CD4-positive, alpha-beta T cell (primary cell): ENCODE measurements around the gene ENAM. TPM values are rescaled to one million over a fixed set of nuclear protein-coding genes. Genes with fewer than 3 reads are reported as not detected.

ENCODE experiments used
- ATAC-seq: fragments of 200-7000 bp; cut with Tn5 transposase; one replicate; pipeline ENCODE4 v1.10.0; 2022; ENCODE audit warnings: mild to moderate bottlenecking; ENCODE audit not compliant: poor library complexity
- CTCF ChIA-PET: fragments of 350-600 bp; sonication (Branson Sonifier 250); formaldehyde crosslinking; loops from one replicate; lab custom pipeline; 2021; ENCODE audit warnings: antibody characterized with exemption, inconsistent platforms; lab: Charles Lee
- POLR2A ChIA-PET: fragments of 350-600 bp; sonication (Branson Sonifier 250); formaldehyde crosslinking; loops from one replicate; lab custom pipeline; 2021; ENCODE audit warnings: antibody characterized with exemption, inconsistent platforms; lab: Charles Lee
- DNase-seq, 14 experiments: peaks; one replicate each; pipeline ENCODE4 v3.0.0-alpha.2; 2013 to 2020; ENCODE audit warnings: mixed read lengths in 2 of 14
- H3K27ac ChIP-seq, 2 donors: one replicate each; pipeline versions ENCODE4 v1.5.1 to v1.7.0; 2013; ENCODE audit warnings: low read length in 2 of 2, low read depth in 1 of 2, mild to moderate bottlenecking in 1 of 2
- H3K27me3 ChIP-seq, 2 experiments: 1 replicate in 1 of 2; 2 replicates in 1 of 2; pipeline versions ENCODE4 v1.6.1 to v1.7.0; 2013; ENCODE audit warnings: low read length in 2 of 2, control low read depth in 1 of 2, mild to moderate bottlenecking in 1 of 2, moderate library complexity in 1 of 2; ENCODE audit not compliant: insufficient read depth in 2 of 2, control insufficient read depth in 1 of 2
- H3K36me3 ChIP-seq: one replicate; pipeline ENCODE4 v1.6.1; 2013; ENCODE audit warnings: low read length, control low read depth; ENCODE audit not compliant: insufficient read depth
- H3K4me1 ChIP-seq: one replicate; pipeline ENCODE4 v1.6.1; 2013; ENCODE audit warnings: low read length, control low read depth; ENCODE audit not compliant: insufficient read depth
- H3K4me3 ChIP-seq: one replicate; pipeline ENCODE4 v1.5.1; 2013; ENCODE audit warnings: mild to moderate bottlenecking, low read length, moderate library complexity
- H3K9me3 ChIP-seq, 2 experiments: 1 replicate in 1 of 2; 2 replicates in 1 of 2; pipeline versions ENCODE4 v1.6.1 to v1.7.0; 2013; ENCODE audit warnings: low read length in 2 of 2, mild to moderate bottlenecking in 2 of 2, control low read depth in 1 of 2, moderate library complexity in 1 of 2; ENCODE audit not compliant: control insufficient read depth in 1 of 2, insufficient read depth in 1 of 2
- H3K27ac Mint-ChIP-seq: one replicate; pipeline ENCODE4 v1.8.0; 2020; ENCODE audit warnings: mixed read lengths
- H3K27me3 Mint-ChIP-seq: one replicate; pipeline ENCODE4 v1.8.0; 2021; ENCODE audit warnings: mixed read lengths
- H3K36me3 Mint-ChIP-seq: one replicate; pipeline ENCODE4 v1.8.0; 2021; ENCODE audit warnings: low read depth, mixed read lengths
- H3K4me1 Mint-ChIP-seq: one replicate; pipeline ENCODE4 v1.8.0; 2021; ENCODE audit warnings: low read depth, mixed read lengths
- H3K4me3 Mint-ChIP-seq: one replicate; pipeline ENCODE4 v1.8.0; 2020; ENCODE audit warnings: mild to moderate bottlenecking, mixed read lengths
- H3K9me3 Mint-ChIP-seq: one replicate; pipeline ENCODE4 v1.8.0; 2020; ENCODE audit warnings: mixed read lengths
- intact Hi-C, 2 experiments: fragments of 100-400 bp; cut with DNase I in 1 of 2; cut with micrococcal nuclease in 1 of 2; formaldehyde crosslinking; loops; one replicate each; pipeline versions ENCODE4 v1.15.1 to v1.9.0; 2023 to 2025; cut with DNase I, micrococcal nuclease
- total RNA-seq, 174 experiments: library from RNA in 2 of 174; stranded (reverse) in 2 of 174; gene quantifications; one replicate each; pipeline ENCODE4 v1.2.3 and lab custom pipeline; 2021 to 2026
- TF ChIP-seq, protein P1 (sequence below): fragments of 200-600 bp; IDR thresholded peaks from one replicate; pipeline ENCODE4 v1.8.0; 2022; ENCODE audit warnings: antibody characterized with exemption, mild to moderate bottlenecking

The ENAM gene
- total RNA-seq, 2 experiments from 2014 or later = not detected

- ATAC-seq = peak; percentile 51
Observed at GRCh38 chr4:70619778-70620177, 8.8 kb upstream of the ENAM start.

GRCh38 chr4:70623323-70623722 is 5.2 kb upstream of the ENAM start:
- H3K36me3 Mint-ChIP-seq = no peaks in the 10 kb centered on the region
- H3K27me3 Mint-ChIP-seq = no peaks in the 10 kb centered on the region
- no peak overlapping the region for H3K4me3 Mint-ChIP-seq
- H3K4me3 ChIP-seq = no peak overlapping the region
- no peaks in the 10 kb centered on the region for H3K27me3 ChIP-seq
- no peak overlapping the region for H3K27ac Mint-ChIP-seq
- TF ChIP-seq, protein P1, sequence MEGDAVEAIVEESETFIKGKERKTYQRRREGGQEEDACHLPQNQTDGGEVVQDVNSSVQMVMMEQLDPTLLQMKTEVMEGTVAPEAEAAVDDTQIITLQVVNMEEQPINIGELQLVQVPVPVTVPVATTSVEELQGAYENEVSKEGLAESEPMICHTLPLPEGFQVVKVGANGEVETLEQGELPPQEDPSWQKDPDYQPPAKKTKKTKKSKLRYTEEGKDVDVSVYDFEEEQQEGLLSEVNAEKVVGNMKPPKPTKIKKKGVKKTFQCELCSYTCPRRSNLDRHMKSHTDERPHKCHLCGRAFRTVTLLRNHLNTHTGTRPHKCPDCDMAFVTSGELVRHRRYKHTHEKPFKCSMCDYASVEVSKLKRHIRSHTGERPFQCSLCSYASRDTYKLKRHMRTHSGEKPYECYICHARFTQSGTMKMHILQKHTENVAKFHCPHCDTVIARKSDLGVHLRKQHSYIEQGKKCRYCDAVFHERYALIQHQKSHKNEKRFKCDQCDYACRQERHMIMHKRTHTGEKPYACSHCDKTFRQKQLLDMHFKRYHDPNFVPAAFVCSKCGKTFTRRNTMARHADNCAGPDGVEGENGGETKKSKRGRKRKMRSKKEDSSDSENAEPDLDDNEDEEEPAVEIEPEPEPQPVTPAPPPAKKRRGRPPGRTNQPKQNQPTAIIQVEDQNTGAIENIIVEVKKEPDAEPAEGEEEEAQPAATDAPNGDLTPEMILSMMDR = no peak
- no peaks in the 10 kb centered on the region for H3K36me3 ChIP-seq
- DNase-seq (peak in 1 of 14 experiments; percentile 28), ATAC-seq (peak; percentile 48)
- H3K4me1 ChIP-seq = no peaks in the 10 kb centered on the region
- H3K9me3 Mint-ChIP-seq = peaks cover 4% of the 10 kb centered on the region
- intact Hi-C loops = no loop called here
- H3K9me3 ChIP-seq = no peaks in the 10 kb centered on the region
- no peaks in the 10 kb centered on the region for H3K4me1 Mint-ChIP-seq
- H3K27ac ChIP-seq = no peak overlapping the region
- CTCF ChIA-PET = no interaction called here
- POLR2A ChIA-PET = no interaction called here

More at GRCh38 chr4:70619778-70620177, 8.8 kb upstream of the ENAM start:
- CTCF ChIA-PET = no interaction called here
- Histone ChIP-seq H3K9me3 (no peaks in the 10 kb centered on the region), H3K27ac (no peak overlapping the region), H3K27me3 (no peaks in the 10 kb centered on the region), H3K4me1 (no peaks in the 10 kb centered on the region), H3K36me3 (no peaks in the 10 kb centered on the region), H3K4me3 (no peak overlapping the region)
- POLR2A ChIA-PET = no interaction called here
- H3K9me3 Mint-ChIP-seq = peaks cover 4% of the 10 kb centered on the region
- no peaks in the 10 kb centered on the region for H3K36me3 Mint-ChIP-seq
- TF ChIP-seq, protein P1 = no peak
- no peaks in the 10 kb centered on the region for H3K4me1 Mint-ChIP-seq
- no peak overlapping the region for H3K4me3 Mint-ChIP-seq
- H3K27ac Mint-ChIP-seq = no peak overlapping the region
- DNase-seq = peak in 1 of 14 experiments; percentile 11
- intact Hi-C loops = no loop called here
- H3K27me3 Mint-ChIP-seq = no peaks in the 10 kb centered on the region

DNA sequence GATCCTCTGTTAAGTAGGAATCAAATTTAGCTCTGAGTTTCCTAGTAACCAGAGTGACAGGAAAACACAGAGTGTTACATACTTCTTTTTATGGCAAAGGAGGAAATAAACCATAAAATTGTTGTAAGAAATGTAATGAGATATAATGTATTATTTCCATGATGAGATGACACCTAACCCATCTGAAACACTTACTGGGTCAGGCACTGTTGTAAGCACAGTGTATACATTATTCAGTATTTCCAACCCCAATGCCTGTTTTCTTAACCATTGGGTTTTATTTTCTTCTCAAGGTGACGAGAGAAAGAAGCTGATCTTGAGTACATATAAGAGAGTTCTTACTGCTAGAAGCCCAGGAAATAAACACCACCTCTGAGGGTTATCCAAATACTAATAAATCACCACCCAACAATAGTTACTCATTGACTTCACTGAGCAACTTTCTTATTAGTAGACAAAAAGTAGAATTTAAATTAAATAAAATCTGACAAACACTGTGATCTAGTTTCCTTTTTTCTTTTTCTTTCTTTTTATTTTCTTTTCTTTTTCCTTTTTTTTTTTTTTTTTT is 4.2 kb upstream of the ENAM start:
- Histone ChIP-seq H3K4me3 (no peak overlapping the region), H3K27ac (no peak overlapping the region), H3K9me3 (no peaks in the 10 kb centered on the region), H3K36me3 (no peaks in the 10 kb centered on the region), H3K27me3 (no peaks in the 10 kb centered on the region), H3K4me1 (no peaks in the 10 kb centered on the region)
- Mint-ChIP-seq H3K9me3 (peaks cover under 1% of the 10 kb centered on the region), H3K4me3 (no peak overlapping the region), H3K4me1 (peaks cover 6% of the 10 kb centered on the region), H3K27ac (no peak overlapping the region), H3K36me3 (no peaks in the 10 kb centered on the region), H3K27me3 (no peaks in the 10 kb centered on the region)
- ATAC-seq (no peak), DNase-seq (peak in 1 of 14 experiments; percentile 5)
- intact Hi-C loops = no loop called here
- ChIA-PET CTCF (interaction anchor here (0.7 to 1.2 kb wide), 2 partner anchors 21 to 23 kb away, joined by 3 read pairs; no protein-coding TSS in a partner anchor), POLR2A (no interaction called here)
- TF ChIP-seq, protein P1 = no peak
